ENCODE data around the gene P3H1. TPM values are rescaled to one million over a fixed set of nuclear protein-coding genes. Genes with fewer than 3 reads are reported as not detected.
A peak's percentile ranks its signal among the peaks of the same experiment; 100 is the strongest.
"Not testable (repeated sequence)": the region's sequence is repeated elsewhere in the genome, so short reads cannot be mapped to it uniquely, and the experiment has no call there.

Gene P3H1
- total RNA-seq, 4 donors from 2014 or later = 9.4 to 26.8 (median 13.5) TPM

GRCh38 chr1:42730988-42731387, 35.8 kb downstream of the P3H1 start:
- TF ChIP-seq CTCF (IDR thresholded peaks at IDR 0.05) (no peak), POLR2A (IDR thresholded peaks at IDR 0.05) (no peak)
- intact Hi-C loops (cut with DNase I; ENCODE audit: low total_unique reads) = no loop called here
- H3K4me3 ChIP-seq (ENCODE audit: low read depth, poor library complexity, severe bottlenecking) = no peak overlapping the region
- DNase-seq (ENCODE audit: low spot score in 2 of 2) = peak in 1 of 2 donors; percentile 28
- 59 to 70% methylated on average over 4 of the region's 4 CpGs for WGBS, 2 donors

GRCh38 chr1:42730002-42730401, 36.8 kb downstream of the P3H1 start:
- TF ChIP-seq CTCF (IDR thresholded peaks at IDR 0.05) = no peak
- TF ChIP-seq POLR2A (IDR thresholded peaks at IDR 0.05) = no peak
- H3K4me3 ChIP-seq (ENCODE audit: low read depth, poor library complexity, severe bottlenecking) = no peak overlapping the region
- intact Hi-C loops (cut with DNase I; ENCODE audit: low total_unique reads) = no loop called here
- 88 to 89% methylated on average over 3 of the region's 3 CpGs for WGBS, 2 donors
- DNase-seq (ENCODE audit: low spot score in 2 of 2) = peak in 1 of 2 donors; percentile 56

GRCh38 chr1:42725820-42726219, 41.0 kb downstream of the P3H1 start:
- intact Hi-C loops (cut with DNase I; ENCODE audit: low total_unique reads); H3K4me3 ChIP-seq (ENCODE audit: low read depth, poor library complexity, severe bottlenecking): not testable (repeated sequence)
- peak in 1 of 2 donors; percentile 45 for DNase-seq (ENCODE audit: low spot score in 2 of 2)
- 93 to 99% methylated on average over 4 of the region's 4 CpGs for WGBS, 2 donors

- no peak overlapping the region for H3K4me3 ChIP-seq (ENCODE audit: low read depth, poor library complexity, severe bottlenecking)
- TF ChIP-seq CTCF (IDR thresholded peaks at IDR 0.05) (no peak), POLR2A (IDR thresholded peaks at IDR 0.05) (no peak)
- intact Hi-C loops (cut with DNase I; ENCODE audit: low total_unique reads) = no loop called here
- DNase-seq (ENCODE audit: low spot score in 2 of 2) = peak in 1 of 2 donors; percentile 17
- 55 to 64% methylated on average over 6 of the region's 6 CpGs for WGBS, 2 donors
Observed at GRCh38 chr1:42723511-42723910, 43.3 kb downstream of the P3H1 start.

GRCh38 chr1:42722403-42722802, 44.4 kb downstream of the P3H1 start:
- intact Hi-C loops (cut with DNase I; ENCODE audit: low total_unique reads); H3K4me3 ChIP-seq (ENCODE audit: low read depth, poor library complexity, severe bottlenecking): not testable (repeated sequence)
- peak in 1 of 2 donors; percentile 58 for DNase-seq (ENCODE audit: low spot score in 2 of 2)
- 92 to 93% methylated on average over 2 of the region's 2 CpGs for WGBS, 2 donors

- TF ChIP-seq POLR2A (IDR thresholded peaks at IDR 0.05) = no peak
- no peak for TF ChIP-seq CTCF (IDR thresholded peaks at IDR 0.05)
- WGBS, 2 donors = 95 to 100% methylated on average over 3 of the region's 3 CpGs
- no peak overlapping the region for H3K4me3 ChIP-seq (ENCODE audit: low read depth, poor library complexity, severe bottlenecking)
- intact Hi-C loops (cut with DNase I; ENCODE audit: low total_unique reads) = no loop called here
- DNase-seq (ENCODE audit: low spot score in 2 of 2) = peak in 1 of 2 donors; percentile 23
Observed at GRCh38 chr1:42721926-42722325, 44.9 kb downstream of the P3H1 start.

- DNase-seq (ENCODE audit: low spot score in 2 of 2) = peak in 1 of 2 donors; percentile 25
- no peak for TF ChIP-seq CTCF (IDR thresholded peaks at IDR 0.05)
- no peak for TF ChIP-seq POLR2A (IDR thresholded peaks at IDR 0.05)
- 90 to 100% methylated on average over 1 of the region's 1 CpG for WGBS, 2 donors
- intact Hi-C loops (cut with DNase I; ENCODE audit: low total_unique reads) = no loop called here
- H3K4me3 ChIP-seq (ENCODE audit: low read depth, poor library complexity, severe bottlenecking) = no peak overlapping the region
Observed at GRCh38 chr1:42720868-42721267, 46.0 kb downstream of the P3H1 start.

GRCh38 chr1:42714441-42714840, 52.4 kb downstream of the P3H1 start:
- intact Hi-C loops (cut with DNase I; ENCODE audit: low total_unique reads); DNase-seq (ENCODE audit: low spot score in 2 of 2); H3K4me3 ChIP-seq (ENCODE audit: low read depth, poor library complexity, severe bottlenecking): not testable (repeated sequence)
